HG02571 (cell line): ENCODE measurements around the gene MCF2L2.
A peak's percentile ranks its signal among the peaks of the same experiment; 100 is the strongest.

Experiments used
- ATAC-seq: cut with Tn5 transposase; IDR thresholded peaks from one replicate; pipeline ENCODE4 v1.9.1; 2021; ENCODE audit warnings: mild to moderate bottlenecking, moderate library complexity; ENCODE audit not compliant: unreplicated experiment

Gene MCF2L2

DNA sequence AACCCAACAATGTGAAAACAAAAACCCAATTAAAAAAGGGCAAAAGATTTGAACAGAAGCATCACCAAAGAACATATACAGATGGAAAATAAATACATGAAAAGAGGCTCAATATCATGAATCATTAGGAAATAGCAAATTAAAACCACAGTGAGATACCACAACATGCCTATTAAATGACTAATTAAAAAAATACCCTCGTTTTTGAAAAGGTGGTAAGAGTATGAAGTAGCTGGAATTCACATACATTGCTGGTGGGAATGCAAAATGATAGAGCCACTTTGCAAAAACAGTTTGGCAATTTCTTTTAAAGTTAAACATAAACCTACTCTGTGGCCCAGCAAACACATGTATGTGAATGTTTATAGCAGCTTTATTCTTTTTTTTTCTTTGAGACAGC, 99.6 kb downstream of the MCF2L2 start:
- ATAC-seq: no peak

- ATAC-seq: no peak
Observed at GRCh38 chr3:183328164-183328563, 100.3 kb downstream of the MCF2L2 start.

- ATAC-seq: no peak
Observed at GRCh38 chr3:183327343-183327742, 101.1 kb downstream of the MCF2L2 start.

GRCh38 chr3:183324083-183324482, 104.3 kb downstream of the MCF2L2 start:
- ATAC-seq: no peak

- ATAC-seq: no peak
Observed at GRCh38 chr3:183319371-183319770, 109.0 kb downstream of the MCF2L2 start.

GRCh38 chr3:183318877-183319276, 109.5 kb downstream of the MCF2L2 start:
- no peak for ATAC-seq

- ATAC-seq: no peak
Observed at GRCh38 chr3:183317886-183318865, 110.2 kb downstream of the MCF2L2 start.

DNA sequence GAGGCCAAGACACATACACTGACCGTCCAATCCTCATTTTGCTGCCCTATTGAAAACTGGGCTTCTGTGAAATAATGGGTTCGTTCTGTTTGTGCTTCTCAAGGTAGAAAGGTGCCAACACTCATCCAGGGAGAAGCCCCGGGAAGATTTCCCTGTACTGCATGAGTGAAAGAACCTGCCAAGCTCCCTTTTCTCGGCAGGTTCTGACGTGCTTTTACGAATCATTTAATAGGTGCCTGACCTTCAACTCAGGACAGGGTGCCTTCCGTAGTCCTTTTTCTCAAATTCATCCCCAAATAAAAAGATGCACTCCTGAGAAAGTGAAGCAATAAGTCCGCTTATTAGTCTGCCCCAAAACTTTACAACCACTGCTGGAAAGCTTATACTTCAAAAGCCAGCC, 111.1 kb downstream of the MCF2L2 start:
- ATAC-seq: no peak

DNA sequence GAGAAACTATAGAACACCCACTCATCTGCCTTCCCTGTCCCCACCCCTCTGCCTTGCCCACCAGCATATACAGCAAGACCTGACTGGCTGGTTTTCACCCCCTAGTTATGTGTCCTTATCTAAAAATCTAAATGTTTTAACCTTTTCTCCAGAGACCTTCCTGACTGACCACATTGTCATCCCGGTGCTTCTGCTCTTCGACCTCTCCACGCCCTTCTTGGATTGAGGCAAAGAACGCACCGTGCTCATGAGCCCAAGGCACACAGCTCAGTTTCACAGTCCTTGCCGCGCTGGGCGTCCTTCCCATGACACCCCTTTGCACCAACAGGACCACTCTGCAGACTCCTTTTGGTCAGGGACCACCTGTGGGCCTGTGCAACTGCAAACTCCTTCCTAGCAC, 112.7 kb downstream of the MCF2L2 start:
- no peak for ATAC-seq

GRCh38 chr3:183313764-183314163, 114.7 kb downstream of the MCF2L2 start:
- no peak for ATAC-seq

- no peak for ATAC-seq
Observed at GRCh38 chr3:183313351-183313750, 115.1 kb downstream of the MCF2L2 start.

- ATAC-seq: no peak
Observed at GRCh38 chr3:183312433-183312832, 116.0 kb downstream of the MCF2L2 start.

DNA sequence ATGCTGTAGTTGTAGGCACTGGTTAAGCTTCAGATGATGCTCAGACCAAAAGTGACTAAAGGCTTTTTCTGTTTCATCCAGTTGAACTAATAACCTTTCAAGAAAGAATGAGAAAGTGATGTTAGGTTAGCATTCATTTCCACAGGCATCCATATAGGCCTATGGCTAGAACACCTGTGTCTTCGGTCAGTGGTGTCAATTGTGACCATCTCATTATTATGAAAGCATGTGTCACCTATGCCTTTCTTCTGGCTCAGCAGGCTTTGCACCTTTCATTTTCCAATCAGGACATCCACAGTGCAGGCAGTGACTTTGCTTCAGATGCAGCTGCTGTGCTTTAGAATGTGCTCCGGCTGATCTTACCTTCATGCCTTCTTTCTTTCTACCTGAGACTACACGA, 117.5 kb downstream of the MCF2L2 start:
- no peak for ATAC-seq

GRCh38 chr3:183309276-183309675, 119.1 kb downstream of the MCF2L2 start:
- no peak for ATAC-seq

DNA sequence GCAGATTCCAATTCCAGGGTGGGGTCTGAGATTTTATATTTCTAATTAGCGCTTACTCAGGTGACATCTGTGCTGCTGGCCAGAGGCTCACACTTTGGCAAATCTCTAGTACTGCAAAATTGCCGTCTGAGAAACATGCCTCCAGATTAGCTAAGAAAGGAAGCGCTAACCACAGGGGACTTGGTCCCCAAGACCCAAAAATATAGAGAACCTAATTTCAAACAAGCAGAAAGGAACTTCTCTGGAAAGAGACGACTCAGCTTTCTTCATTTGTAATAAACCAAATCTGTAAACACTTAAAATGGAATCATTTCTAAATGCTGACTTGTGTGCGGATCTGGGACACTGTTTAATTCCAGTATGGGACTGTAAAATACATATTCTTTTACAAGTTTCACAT, 119.7 kb downstream of the MCF2L2 start:
- ATAC-seq: no peak

GRCh38 chr3:183307749-183308148, 120.7 kb downstream of the MCF2L2 start:
- ATAC-seq: no peak

DNA sequence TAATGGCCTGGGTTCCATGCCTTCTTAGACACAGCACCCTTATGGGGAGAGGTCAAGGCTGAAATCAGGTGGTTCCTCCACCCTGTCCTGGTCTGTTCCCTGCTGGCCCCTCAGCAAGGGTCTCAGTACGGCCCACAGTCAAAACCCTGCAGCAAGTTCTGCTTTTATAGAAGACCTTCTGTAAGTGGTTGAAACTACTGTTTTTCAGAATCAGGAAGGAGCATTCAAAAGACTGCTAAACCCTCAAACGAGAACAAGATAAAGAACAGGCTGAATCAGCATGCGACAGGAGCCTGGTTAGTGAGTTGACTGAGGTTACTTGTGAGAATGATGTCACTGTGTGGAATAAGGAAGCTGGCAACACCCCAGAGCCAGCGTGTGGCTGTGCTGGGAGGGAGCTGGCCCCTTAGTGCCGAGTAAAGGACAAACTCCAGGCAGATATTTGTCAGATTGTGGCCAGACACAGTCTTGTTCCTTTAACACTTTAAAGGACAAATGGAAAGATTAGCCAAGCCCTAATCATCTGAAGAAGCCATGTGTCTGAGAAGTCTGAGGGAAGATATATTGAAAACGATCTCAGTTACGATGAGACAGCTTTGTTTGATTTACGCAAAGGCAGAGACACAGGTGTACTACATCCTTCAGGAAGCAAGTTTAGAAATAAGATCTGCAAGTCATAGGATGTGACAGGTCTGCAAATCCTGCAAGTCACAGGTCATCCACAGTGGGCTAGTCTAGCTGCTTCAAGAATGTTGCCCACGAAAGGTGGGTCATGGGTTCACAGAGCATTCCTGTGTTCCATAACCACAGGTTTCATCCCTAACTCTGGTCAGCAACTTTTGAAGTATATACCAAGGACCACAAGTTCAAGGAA, 121.4 kb downstream of the MCF2L2 start:
- ATAC-seq: peak; percentile 70

- no peak for ATAC-seq
Observed at GRCh38 chr3:183303690-183304089, 124.7 kb downstream of the MCF2L2 start.

- ATAC-seq: no peak
Observed at GRCh38 chr3:183301937-183302580, 126.4 kb downstream of the MCF2L2 start.

DNA sequence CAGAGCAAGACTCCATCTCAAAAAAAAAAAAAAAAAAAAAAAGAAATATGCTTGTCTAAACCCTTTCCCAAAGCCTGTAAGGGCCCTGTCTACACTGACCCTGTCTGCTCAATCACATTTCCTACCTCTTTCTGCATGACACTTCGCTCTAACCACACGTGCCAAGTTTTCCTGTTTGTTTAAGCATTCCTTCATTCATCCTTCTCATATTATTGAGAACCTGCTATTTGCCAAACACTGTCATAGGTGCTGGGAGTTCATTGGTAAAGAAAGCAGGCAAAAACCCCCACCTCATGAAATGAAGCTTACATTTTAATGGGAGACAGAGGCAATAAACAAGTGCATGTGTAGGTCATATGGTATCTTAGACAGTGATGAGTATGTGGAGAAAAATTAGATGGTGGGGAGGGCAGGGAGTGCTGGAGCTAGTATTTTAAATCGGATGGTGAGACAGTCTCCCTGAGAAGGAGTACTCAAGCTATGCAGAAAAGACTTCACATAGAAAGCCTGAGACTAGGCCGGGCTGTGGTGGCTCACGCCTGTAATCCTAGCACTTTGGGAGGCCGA, 127.3 kb downstream of the MCF2L2 start:
- no peak for ATAC-seq

DNA sequence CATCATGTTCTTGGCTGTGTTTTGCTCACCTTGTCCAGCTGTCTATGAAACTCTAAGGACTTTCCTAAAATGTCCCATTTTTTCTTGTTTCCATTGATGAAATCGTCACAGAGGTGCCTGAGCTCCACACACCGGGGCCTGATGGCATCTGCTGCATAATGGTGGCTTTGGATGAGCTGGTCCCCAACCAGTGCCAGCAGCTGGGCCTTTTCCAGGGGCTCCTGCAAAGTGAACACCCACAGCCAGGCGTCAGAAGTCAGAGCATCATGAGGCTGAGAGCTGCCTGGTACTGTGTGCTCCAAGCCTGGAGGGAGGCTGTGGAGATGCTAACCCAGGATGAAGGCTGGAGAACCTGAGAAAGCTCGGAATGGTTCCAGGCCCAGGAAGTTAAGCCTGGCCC, 128.4 kb downstream of the MCF2L2 start:
- no peak for ATAC-seq
